GOT3 (cell line): ENCODE results near the gene HPS6.
A peak's percentile ranks its signal among the peaks of the same experiment; 100 is the strongest.

Experiments used
- DNase-seq: peaks from one replicate; lab custom pipeline; 2025; ENCODE audit warnings: mixed read lengths; lab: John Stamatoyannopoulos, UW

HPS6 gene

DNA sequence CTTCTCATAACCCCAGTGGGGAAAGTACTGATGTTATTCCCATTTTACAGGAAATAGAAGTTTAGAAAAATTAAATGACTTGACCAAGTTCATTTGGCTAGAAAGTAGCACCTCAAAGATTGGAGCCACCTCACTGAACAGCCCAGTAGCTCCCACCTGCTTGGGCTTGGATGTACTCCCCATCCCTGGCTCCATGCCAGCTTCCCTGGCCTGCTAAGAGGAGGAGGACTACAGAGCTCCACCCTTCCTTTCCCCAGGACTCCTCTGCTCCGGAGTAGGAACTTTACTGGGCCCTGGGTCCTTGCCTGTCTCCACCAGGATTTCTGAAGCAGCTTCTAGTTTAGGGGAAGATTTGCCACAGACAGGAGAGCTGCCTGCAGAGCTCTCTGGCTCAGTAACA lies 3.1 kb downstream of the HPS6 start:
- DNase-seq: no peak

GRCh38 chr10:102069071-102069470 lies 3.9 kb downstream of the HPS6 start:
- no peak for DNase-seq

- peak; percentile 44 for DNase-seq
Observed at GRCh38 chr10:102072673-102073527, 7.8 kb downstream of the HPS6 start.

DNA sequence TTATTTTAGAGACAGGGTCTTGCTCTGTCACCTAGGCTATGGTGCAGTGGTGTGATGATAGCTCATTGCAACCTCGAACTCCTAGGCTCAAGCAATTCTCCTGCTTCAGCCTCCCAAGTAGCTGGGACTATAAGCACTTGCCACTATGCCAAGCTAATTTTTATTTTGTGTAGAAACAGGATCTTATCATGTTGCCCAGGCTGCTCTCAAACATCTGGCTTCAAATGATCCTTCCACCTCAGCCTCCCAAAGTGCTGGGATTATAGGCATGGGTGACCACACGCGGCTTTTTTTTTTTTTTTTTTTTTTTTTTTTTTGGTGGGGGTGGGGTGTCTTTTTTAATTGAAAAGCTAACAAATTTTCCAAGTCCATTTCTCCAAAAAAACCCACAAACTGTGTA lies 18.4 kb downstream of the HPS6 start:
- no peak for DNase-seq

DNA sequence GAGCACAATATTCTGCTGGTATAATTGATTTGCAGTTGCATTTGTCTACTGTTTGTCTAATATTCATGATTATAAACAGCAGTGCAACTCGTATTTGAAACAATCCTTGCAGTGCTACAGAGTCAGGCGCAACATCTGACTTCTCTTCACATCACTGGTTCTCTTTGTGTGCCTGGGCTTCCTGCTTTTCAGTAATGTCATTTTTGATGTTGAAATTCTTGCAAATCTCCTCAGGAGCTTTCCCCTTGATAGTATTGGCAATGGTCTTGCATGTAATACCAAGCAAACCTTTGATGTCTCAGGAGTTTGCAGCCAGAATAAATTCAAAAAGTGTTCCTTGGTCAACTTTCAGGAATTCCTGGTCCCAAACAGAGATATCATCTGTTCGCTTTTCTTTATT lies 20.2 kb downstream of the HPS6 start:
- no peak for DNase-seq

DNA sequence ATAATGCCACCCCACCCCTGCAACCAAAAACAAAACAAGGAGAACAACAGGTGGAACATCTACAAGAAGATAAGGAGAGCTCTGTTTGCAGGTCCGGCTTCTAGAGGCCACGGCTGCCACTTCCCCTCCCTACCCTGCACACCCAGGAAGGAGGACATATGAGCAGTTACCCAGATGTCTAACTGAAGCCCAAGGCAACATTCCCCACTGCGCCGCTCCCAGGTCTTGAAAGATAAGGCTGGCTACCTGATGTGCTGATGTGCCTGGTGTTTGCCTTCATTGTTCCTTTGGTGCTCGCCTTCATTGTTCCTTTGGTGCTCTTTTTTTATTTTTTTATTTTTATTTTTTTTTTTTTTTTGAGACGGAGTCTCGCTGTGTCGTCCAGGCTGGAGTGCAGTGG lies 21.0 kb downstream of the HPS6 start:
- DNase-seq: no peak

DNA sequence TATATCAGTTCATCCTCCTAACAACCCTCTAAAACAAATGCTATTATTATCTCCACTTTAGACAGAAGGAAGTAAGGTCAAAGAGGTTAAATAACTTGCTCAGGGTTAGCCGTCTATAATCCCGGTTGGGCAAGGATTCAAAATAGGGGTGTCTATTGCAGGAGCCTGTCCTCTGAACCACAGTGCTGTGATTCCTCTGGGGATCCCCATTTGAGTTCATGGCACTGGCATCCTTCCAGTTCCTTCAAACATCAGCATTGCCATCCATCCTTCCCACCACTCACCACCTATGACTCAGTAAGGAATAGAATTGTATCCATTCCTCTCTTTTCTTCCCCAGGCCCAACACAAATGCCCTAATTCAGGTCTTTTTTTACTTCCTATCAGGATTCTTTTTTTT lies 25.6 kb downstream of the HPS6 start:
- DNase-seq: no peak

- DNase-seq: no peak
Observed at GRCh38 chr10:102096449-102096848, 31.3 kb downstream of the HPS6 start.

- no peak for DNase-seq
Observed at GRCh38 chr10:102101152-102101551, 36.0 kb downstream of the HPS6 start.

DNA sequence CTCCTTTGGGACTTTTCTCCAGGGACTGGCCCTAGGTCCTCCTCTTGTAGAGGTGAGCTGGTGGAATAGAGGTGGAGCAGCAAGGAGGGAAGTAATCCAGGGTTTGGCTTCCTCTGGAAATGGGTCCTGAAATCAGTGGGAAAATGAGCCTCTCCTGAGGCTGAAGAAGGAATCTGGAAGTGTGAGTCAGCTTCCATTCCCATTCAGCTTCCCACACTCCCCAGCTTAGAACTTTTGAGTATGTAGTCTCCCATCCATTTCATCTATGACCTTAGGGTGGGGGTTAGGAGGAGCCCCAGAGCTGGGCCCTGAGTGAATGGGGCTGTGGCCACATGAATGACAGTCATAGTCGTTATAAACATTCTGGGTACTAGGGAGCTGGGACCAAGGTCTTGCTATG lies 37.3 kb downstream of the HPS6 start:
- no peak for DNase-seq

- no peak for DNase-seq
Observed at GRCh38 chr10:102106998-102107397, 41.8 kb downstream of the HPS6 start.

DNA sequence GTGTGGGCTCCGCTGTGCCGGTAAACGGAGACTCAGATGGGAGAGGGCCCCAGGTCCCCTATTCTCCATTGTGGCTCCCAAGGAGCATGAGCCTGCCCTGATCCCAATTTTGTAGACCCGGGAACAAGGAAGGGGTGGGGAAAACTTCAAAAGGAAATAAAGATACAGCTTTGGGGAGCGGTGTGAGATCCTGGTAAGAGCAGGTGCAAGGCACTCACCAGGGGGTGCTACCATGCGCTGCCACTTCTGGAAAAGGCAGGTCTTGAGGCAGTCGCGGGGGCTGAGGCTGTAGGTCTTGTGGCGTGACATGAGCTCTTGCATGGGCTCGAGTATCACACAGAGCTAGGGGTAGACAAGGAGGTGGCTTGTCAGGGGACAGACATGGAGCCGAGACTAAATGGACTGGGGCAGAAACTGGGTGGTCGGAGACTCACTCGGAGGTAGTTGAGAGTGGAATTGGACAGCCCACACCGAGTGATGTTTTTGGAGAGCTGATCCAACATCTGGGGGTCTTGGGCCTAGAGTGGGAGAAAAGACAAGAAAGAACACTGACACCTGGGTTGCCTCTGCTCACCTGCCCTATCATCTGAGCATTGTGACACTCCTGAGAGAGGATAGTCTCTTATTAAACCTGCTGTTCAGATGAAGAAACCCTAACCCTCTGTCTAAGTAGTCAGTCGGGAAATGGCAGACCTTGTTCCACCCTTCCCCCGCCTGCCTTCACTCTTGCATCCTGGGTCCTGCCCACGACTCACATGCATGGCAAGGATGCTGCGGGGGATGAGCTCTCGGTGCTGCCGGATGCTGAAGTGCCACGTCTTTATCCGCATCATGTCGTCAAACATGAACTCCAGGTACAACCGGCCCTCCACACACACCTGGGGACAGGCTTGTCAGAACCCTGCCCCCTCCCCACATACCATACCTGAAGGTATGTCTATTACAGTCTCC lies 44.3 kb downstream of the HPS6 start:
- no peak for DNase-seq

- DNase-seq: no peak
Observed at GRCh38 chr10:102111276-102111675, 46.1 kb downstream of the HPS6 start.

GRCh38 chr10:102112210-102112817 lies 47.2 kb downstream of the HPS6 start:
- DNase-seq: no peak

DNA sequence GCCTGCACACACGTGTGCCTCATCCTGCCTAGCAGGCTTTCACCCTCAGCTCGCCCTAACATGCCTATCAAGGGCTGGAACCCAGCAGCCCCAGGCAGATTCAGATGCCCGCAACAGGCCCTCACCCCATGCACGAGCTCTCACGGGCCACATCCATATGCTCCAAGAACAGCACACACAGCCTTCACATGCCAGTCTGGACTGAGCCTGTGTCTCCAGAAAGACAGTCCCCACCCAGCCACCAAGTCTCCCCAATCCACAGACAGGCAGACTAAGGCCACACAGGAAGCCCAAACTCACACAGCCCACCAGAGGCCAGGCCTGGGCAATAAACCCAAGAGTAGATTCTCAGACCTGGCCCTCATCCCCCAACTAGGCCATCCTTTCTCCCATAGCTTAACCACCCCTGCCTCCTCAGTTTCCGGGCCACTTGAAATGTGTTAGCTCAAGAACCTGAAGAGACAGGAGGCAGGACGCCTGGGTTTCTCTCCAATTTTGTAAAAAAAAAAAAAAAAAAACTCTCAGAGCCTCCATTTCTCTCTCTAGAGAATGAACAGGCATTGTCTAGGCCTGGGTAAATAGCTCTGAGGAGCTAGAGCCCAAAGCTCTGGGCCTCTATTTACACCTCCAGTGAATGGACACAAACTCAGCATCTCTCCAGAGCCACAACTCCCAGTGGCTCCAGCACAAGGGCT lies 48.3 kb downstream of the HPS6 start:
- DNase-seq: no peak

- DNase-seq: no peak
Observed at GRCh38 chr10:102113956-102114857, 49.1 kb downstream of the HPS6 start.

DNA sequence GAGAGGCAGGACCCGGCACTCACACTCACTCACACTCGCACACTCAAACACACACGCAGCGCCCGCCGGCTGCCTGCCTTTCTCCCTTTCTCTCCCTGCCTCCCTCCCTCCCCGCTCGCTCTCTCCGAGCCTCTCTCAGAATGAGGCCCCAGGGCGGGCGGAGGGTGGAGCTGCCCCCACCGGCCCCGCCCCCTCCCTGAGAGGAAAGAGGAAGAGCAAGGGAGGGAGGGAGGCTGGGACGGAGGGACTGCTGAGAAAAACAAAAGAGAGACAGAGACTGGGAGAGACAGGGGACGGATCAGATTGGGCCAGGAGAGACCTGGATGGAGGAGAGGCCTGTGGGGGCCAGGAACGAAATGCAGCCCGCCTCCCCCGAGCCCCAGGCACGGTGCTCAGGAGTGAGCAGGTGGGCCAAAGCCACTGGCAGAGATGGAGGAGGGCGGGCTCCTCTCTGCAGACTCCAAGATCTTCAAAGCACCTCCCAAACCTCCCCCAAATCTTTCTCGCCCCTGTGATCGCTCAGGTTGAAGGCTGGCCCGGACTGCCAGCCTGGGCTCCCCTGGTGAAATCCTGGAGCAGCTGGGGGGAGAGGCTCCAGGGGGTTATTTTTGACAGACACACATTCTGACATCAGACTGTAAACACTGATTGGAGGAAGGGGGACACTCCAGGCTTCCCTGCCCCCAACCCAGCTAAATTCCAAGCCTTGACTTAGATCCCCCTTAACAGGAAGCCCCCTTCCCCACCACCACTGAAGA lies 49.9 kb downstream of the HPS6 start:
- DNase-seq: no peak

- DNase-seq: no peak
Observed at GRCh38 chr10:102115775-102116174, 50.6 kb downstream of the HPS6 start.

DNA sequence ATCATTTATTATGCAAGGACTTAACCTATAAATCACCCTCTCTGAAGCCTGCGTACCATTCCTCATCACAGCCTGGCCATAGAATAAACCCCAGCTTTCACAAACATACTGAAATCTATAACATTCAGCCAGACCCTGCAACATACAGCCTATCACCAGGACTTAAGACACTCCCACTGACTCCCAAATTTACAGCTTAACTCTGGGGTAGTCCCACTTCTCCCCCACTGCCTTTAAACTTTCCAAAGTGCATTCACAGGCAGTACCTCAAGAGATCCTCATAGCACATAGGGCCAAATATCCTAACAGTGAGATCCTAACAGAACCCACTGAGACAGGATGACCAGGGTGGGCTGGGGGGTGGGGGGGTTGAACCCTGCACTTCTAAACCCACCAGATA lies 51.5 kb downstream of the HPS6 start:
- no peak for DNase-seq
